Measurements from ENCODE around the gene STRBP. TPM values are rescaled to one million over a fixed set of nuclear protein-coding genes. Genes with fewer than 3 reads are reported as not detected.

Gene STRBP
- total and polyA plus RNA-seq, 2 of the 8 experiments (the other 6 are each of a cell fraction or from before 2014, with no cell fraction given), result 29.7 to 105 TPM

DNA sequence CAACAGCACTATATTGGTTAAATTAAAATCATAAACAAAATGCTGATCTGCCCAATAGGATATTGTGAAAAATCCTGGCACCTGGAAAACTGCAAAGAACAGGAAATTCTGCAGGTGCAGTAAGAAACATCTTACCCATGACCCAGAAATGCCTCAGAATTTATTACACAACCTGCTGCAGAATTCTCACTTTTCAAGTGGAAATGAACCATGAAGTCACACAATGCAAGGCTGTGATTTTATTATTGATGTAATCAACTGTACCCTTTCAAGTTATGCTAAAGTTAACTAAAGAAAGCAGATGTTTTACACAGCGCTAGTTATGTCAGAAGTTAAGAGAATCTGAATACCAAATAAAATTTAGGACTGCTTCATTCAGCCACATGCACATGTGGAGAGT lies 6.0 kb downstream of the STRBP start (continued):
- TF ChIP-seq GABPA (IDR thresholded peaks at IDR 0.05; ENCODE audit: borderline replicate concordance, insufficient read depth, low read length), result no peak
- TF ChIP-seq SP4 (IDR thresholded peaks at IDR 0.05; ENCODE audit: low read length), result no peak
- TF ChIP-seq JUND (IDR thresholded peaks at IDR 0.05; ENCODE audit: low read length), result no peak

Measured in H1 (cell line).